Measurements from ENCODE around the gene RNF144A. TPM values are rescaled to one million over a fixed set of nuclear protein-coding genes. Genes with fewer than 3 reads are reported as not detected.

RNF144A gene
- total RNA-seq = 9.9 and 13.6 TPM in 2 replicates

GRCh38 chr2:6917071-6917760 lies at the start of gene RNF144A:
RNF144A (plus strand) TSS chr2:6917412; CDS start chr2:6996927, 79,515 bp downstream.

GRCh38 chr2:6877402-6878304 lies 39.6 kb upstream of the RNF144A start, which contains the start of gene RSAD2:
RSAD2 (plus strand) TSS chr2:6877777; CDS start chr2:6877801, 24 bp downstream.

Other genes with a start within 250 kb of the RNF144A start
- gene CMPK2, start 51.5 kb upstream of the RNF144A start, total RNA-seq = 9.7 and 57.6 TPM in 2 replicates
- gene RSAD2, start 39.6 kb upstream of the RNF144A start, total RNA-seq = 4.2 and 99.7 TPM in 2 replicates

Measured in epithelial cell of umbilical artery (primary cell).